Measurements from ENCODE around the gene XXYLT1.
A peak's percentile ranks its signal among the peaks of the same experiment; 100 is the strongest.
"Not testable (repeated sequence)": the region's sequence is repeated elsewhere in the genome, so short reads cannot be mapped to it uniquely, and the experiment has no call there.

XXYLT1 gene

DNA sequence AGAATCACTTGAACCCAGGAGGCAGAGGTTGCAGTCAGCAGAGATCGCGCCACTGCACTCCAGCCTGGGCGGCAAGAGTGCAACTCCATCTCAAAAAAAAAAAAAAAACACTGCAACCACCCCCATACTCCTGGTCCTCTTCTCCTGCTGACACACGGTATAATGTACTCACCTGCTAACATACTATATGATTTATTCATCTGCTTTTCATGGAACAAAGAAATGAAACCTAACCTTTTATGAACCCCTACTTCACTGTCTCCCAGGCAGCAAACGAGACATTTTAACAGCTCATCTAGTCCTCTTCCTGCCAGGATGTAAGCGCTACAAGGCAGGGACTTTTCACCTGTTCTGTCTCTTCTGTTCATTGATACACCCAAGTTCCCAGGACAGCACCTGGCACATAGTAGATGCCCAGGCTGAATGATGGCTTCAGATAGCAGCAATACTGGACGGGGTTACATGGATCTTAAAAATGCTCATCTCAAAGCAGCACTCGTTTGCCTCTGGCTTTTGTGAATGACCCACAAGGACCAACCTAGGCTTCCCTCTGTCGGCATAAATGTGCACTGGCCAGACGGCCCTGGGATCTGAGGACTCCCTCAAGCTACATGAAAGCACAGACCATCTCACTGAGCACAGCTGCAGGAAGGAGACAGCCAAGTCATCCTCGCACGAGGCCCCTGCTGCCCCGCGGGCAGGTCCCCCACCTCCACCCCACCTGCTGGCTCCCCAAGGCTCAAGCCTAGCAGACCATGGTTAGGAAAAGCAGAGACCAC is 20.3 kb downstream of the XXYLT1 start:
- peak; percentile 63 for DNase-seq (ENCODE audit: low read depth)

DNA sequence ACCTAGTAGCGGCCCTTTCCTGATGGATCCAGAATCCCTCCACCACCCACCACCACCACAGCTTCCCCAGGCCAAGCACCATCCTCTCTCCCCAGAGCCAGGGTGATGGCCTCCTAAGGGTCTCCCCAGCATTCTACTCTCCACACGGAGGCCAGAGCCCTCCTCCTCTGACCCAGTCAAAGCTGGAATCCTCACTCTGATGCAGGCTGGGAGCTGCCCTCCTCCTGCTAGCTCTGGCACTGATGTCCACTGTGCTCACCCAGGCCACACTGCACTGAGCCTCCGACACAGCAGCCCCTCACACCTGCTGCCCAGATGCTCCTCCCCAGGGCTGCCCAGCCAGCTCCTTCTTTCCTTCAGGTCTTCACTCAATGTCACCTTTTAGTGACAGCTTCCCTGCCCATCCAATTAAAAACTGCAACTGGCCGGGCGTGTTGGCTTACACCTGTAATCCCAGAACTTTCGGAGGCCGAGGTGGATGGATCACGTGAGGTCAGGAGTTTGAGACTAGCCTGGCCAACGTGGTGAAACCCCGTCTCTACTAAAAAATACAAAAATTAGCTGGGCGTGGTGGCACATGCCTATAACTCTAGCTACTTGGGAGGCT is 21.0 kb downstream of the XXYLT1 start:
- DNase-seq (ENCODE audit: low read depth), result no peak

DNA sequence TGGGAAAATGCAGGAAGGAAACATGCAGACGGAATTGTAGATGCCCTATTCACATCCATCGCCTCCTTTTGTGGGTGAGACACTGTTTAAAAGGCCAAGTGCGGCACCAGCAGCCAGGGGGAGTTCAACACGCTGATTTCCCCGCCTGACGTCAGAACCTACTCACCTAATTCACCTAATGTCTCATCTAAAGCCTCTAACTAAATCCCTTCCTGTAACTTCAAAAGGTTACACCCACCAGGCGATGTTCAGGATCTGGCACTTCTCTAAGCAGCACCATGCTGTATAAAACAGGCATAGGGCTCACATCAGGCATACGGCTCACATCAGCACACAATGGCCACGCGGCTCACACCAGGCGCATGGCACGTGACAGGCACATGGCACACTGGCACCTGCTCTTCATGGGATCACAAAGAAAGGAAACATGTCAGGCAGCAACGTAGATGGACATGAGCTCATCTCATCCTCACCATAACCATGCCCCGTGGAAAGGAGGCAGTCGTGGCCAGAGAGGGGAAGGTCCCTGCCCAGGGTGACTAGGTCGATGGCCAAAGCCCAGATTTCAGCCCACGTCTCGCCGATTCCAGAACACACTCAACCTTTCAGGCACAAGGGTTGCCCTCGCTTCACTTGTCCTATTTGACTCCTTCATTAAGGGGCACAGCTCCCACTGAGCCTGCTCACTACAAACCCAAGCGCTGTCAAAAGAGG is 21.7 kb downstream of the XXYLT1 start:
- DNase-seq (ENCODE audit: low read depth), result no peak

GRCh38 chr3:195248281-195248680 is 22.7 kb downstream of the XXYLT1 start:
- DNase-seq (ENCODE audit: low read depth), result no peak

GRCh38 chr3:195247863-195248189 is 23.1 kb downstream of the XXYLT1 start:
- DNase-seq (ENCODE audit: low read depth), result no peak

- DNase-seq (ENCODE audit: low read depth), result no peak
Measured at GRCh38 chr3:195247086-195247862, 23.7 kb downstream of the XXYLT1 start.

- DNase-seq (ENCODE audit: low read depth), result no peak
Measured at GRCh38 chr3:195246581-195246995, 24.4 kb downstream of the XXYLT1 start.

DNA sequence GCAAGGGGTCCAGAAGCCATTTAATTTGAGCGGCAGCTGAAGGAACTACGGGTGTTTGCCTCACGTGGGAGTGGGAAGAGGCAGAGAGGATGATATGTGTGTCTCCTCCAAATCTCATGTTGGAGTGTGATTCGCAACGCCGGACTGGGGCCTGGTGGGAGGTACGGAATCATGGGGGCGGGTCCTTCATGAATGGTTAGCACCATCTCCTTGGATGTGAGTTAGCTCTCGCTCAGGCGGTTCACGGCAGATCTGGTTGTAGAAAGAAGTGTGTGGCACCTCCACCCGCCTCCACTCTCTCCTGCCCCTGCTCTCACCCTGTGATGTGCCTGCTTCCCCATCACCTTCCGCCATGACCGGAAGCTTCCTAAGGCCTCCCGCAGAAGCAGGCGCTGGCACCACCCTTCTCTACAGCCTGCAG is 25.4 kb downstream of the XXYLT1 start:
- DNase-seq (ENCODE audit: low read depth), result no peak

DNA sequence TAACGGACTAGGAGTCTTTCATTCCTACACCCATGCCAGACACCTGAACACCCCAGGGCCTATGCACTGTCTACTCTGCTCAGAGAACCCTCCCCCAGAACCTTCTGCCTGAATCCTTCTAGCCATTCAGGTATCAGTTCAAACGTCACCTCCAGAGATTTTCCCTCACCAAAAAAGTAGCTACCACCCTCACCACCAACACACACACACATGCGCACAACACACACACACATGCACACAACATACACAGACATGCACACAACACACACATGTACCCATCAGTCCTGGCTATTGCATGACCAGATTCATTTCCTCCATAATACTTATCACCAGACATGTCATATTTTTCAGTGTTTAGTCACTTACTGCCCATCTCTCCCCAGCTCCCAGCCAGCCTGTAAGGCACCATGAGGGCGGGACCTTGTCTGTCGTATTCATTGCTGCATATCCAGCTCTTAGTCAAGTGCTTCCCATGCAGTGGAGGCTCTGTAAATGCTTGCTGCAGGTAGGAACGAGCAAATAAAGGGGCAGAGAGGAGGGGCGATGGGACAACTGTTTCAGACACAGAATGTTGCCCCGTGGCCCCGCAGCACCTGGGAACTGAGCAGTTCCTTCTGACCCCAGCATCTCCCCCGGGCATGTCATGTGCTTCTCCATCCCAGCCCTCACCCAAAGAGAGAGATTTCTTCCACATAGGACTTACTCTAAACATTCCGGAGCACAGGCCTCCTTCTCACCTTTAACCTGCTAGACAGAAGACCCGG is 29.2 kb downstream of the XXYLT1 start:
- no peak for DNase-seq (ENCODE audit: low read depth)

DNA sequence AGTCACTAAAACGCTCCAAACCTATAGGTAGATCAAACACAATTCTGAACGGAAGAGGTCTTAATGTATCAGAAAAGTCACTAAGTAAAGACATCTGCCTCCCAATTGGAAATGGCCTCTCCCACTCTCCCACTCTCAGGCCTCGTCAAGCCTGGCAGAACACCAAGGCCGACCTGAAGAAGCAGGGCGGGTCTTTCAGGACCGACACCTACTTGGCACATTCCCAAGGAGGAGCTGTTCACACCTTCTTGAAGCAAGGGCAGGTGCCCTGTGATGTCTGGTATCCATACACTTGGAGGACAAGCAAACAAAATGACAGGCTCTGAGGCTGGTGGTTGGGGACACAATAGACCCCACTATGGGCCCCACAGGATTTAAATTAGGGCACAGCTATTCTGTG is 30.0 kb downstream of the XXYLT1 start:
- DNase-seq (ENCODE audit: low read depth), result no peak

DNA sequence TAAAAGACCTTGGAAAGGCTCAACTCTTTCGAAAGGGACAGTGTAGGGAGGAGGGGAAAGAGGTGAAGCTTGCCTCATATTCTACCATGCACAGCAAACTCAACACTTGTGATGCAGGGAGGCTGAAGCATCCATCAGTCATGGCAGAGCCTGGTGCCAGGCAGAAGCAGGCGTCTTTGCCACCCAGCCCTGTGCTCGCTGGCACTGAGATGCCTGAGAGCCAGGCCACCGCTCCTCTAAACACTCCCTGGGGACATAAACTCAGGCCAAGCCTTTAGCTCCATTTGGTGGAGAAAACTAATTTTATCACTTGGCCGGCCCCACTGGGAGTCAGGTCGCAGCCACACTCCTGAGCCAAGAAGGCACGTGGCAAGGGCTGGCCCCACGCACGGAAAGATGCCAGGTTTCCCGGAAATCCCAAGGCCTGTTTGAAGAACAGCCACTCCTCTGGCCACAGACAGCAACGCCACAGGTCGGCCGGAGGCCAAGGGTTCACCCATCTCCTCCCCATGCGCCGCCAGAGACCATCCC is 30.7 kb downstream of the XXYLT1 start:
- DNase-seq (ENCODE audit: low read depth), result no peak

- no peak for DNase-seq (ENCODE audit: low read depth)
Measured at GRCh38 chr3:195239121-195239520, 31.8 kb downstream of the XXYLT1 start.

DNA sequence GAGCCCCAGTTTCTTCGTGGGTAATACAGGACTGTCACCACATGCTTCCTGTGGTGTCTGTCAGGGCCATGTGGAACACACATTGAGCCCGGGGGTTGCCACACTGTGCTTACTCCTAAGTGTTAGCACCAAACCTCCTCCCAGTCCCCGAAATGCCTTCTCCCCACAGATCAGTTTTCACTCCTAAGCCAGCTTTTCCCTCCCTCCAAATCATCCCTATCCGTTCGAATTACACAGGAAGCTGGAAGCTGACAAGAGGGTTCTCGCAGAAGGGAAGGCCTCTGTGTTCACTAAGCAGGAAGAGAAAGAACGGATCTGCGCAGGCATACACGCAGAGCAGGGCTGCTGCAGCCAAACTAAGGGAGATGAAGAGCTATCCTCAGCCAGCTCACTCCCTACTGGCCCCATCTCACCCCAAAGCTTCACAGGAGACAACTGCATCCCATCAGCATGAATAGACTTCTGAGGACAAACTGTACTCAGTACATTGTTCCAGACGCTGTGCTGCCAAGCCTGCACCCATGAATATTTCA is 32.3 kb downstream of the XXYLT1 start:
- DNase-seq (ENCODE audit: low read depth), result peak; percentile 36

DNA sequence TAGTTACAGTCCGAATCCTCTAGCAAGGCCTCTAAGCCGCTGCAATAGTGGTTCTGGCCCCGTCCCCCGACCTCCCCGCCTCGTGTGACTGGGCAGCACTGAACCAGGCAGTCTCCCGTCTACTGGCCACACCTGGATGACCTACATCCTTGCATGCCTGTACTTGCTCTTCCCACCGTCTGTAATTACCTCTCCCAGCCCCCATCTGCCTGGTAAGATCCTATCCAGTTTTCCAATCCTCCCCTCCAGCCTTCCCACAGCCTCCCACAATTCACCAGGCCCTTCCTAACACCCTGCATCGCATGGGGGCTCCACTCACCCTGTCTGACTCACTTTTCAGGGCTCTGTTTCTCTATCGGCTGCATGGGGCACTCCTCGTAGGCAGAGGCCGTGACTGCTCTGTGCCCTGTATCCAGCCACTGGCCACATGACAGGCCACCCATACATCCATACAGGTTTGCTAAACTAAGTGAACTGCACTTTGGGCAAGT is 32.8 kb downstream of the XXYLT1 start:
- DNase-seq (ENCODE audit: low read depth), result no peak

GRCh38 chr3:195236801-195237570 is 34.0 kb downstream of the XXYLT1 start:
- DNase-seq (ENCODE audit: low read depth), result no peak

DNA sequence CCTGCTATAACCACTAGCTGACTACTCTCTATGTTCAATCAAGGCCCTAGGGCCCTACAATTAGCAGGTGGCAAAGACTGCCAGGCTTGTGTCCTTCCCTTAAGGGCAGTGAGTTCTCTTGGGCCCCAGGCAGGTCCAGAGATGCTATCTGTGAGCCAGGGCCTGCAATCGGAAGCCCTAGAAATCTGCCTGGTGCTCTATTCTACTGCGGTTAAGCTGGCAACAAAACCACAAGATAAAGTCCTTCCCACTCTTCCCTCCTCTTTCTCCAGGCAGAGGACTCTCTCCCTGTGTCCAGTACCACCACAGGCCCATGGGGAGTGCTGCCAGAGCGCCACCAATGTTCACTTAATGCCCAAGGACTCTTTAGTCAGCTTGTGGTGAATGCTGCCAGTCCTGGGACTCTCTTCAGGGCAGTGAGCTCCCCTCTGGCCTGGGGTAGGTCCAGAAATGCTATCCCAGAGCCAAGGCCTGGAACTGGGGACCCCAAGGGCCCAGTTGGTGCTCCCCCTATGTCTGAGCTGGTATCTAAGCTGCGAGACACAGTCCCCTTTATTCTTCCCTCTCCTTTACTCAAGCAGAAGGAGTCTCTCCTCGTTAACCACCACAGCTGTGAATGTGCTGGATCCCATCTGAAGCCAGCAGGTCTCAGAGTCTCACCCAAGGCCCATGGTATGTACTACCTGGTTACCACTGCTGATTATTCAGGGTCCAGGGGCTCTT is 34.7 kb downstream of the XXYLT1 start:
- DNase-seq (ENCODE audit: low read depth), result no peak

- no peak for DNase-seq (ENCODE audit: low read depth)
Measured at GRCh38 chr3:195230244-195230643, 40.7 kb downstream of the XXYLT1 start.

DNA sequence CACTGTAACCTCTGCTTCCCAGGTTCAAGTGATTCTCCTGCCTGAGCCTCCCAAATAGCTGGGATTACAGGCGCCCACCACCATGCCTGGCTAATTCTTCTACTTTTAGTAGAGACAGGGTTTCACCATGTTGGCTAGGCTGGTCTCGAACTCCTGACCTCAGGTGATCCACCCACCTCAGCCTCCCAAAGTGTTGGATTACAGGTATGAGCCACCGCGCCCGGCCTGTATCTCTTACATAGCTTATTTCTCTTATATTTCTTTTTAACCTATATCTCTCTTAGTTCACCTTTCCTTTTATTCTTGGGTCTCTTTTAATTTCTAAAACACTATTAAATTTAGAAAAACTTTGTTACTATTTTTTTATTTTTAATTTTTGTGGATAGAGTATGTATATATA is 42.1 kb downstream of the XXYLT1 start:
- DNase-seq (ENCODE audit: low read depth), result not testable (repeated sequence)

DNA sequence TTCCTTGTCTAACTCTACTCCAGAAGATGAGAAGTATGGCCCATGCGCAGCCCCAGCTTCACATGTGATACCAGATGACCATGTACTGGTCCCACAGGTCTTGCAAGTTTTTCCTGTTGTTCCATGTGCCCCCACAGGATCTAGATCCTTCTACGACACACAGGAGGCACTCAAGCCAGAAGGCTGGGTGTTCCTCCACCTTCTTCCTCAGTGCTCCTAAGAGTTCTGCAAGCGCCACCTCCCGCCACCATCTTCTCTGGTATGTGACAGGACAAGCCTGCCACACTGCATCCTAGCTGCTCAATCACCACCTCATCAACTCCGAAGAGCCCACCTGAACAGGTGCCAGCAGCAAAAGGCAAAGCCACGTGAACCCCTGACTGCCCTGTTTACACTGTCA is 43.1 kb downstream of the XXYLT1 start:
- no peak for DNase-seq (ENCODE audit: low read depth)

Data from iris pigment epithelial cell (primary cell).